PC-3 (cell line): Measurements from ENCODE around the gene PCSK9. TPM values are rescaled to one million over a fixed set of nuclear protein-coding genes. Genes with fewer than 3 reads are reported as not detected.

Experiments used
- ATAC-seq: fragments of 200-7000 bp; cut with Tn5 transposase; 2 replicates; pipeline ENCODE4 v1.9.1; 2020; ENCODE audit warnings: mild to moderate bottlenecking, moderate library complexity
- BruUV-seq: library from RNA; stranded (reverse); fragments of 400-500 nt; replicated peaks from 2 replicates; lab custom pipeline; 2021; lab: Mats Ljungman, UMichigan
- CTCF ChIA-PET: fragments of 300-600 bp; sonication (Branson Sonifier 250); formaldehyde crosslinking; loops from one replicate; lab custom pipeline; 2022; ENCODE audit warnings: antibody characterized with exemption; lab: Charles Lee
- POLR2A ChIA-PET: fragments of 300-600 bp; sonication (Branson Sonifier 250); formaldehyde crosslinking; loops from one replicate; lab custom pipeline; 2022; ENCODE audit warnings: antibody characterized with exemption; ENCODE audit not compliant: unreplicated experiment; lab: Charles Lee
- DNase-seq: peaks from one replicate; pipeline ENCODE4 v3.0.0-alpha.2; 2015
- H2AFZ ChIP-seq: fragments of 300-600 bp; sonication (generic); 2 replicates; pipeline ENCODE4 v1.6.0; 2016; ENCODE audit warnings: antibody characterized with exemption, low read length
- H3F3A ChIP-seq: fragments of 300-600 bp; sonication (generic); one replicate; pipeline ENCODE4 v1.6.0; 2017; ENCODE audit warnings: antibody characterized with exemption, low read length, control low read depth, mild to moderate bottlenecking; ENCODE audit not compliant: unreplicated experiment
- H3K27ac ChIP-seq: fragments of 300-600 bp; sonication (generic); 2 replicates; pipeline ENCODE4 v1.5.1; 2016; ENCODE audit warnings: mild to moderate bottlenecking, low read length
- H3K27me3 ChIP-seq: fragments of 300-600 bp; sonication (generic); 2 replicates; pipeline ENCODE4 v1.6.1; 2016; ENCODE audit warnings: low read length, mixed read lengths
- H3K36me3 ChIP-seq: fragments of 300-600 bp; sonication (generic); 2 replicates; pipeline ENCODE4 v1.6.1; 2016; ENCODE audit warnings: low read depth, mixed run types, low read length, mixed read lengths
- H3K4me1 ChIP-seq: fragments of 300-600 bp; sonication (generic); 2 replicates; pipeline ENCODE4 v1.5.1; 2016; ENCODE audit warnings: low read length; ENCODE audit not compliant: insufficient read depth
- H3K4me2 ChIP-seq: fragments of 300-600 bp; sonication (generic); 2 replicates; pipeline ENCODE4 v1.6.0; 2016; ENCODE audit warnings: low read length
- H3K4me3 ChIP-seq: fragments of 300-600 bp; sonication (generic); 2 replicates; pipeline ENCODE4 v1.5.1; 2016; ENCODE audit warnings: mild to moderate bottlenecking, low read length, mixed read lengths
- H3K79me2 ChIP-seq: fragments of 300-600 bp; sonication (generic); 2 replicates; pipeline ENCODE4 v1.6.1; 2017; ENCODE audit warnings: low read length, mixed read lengths
- H3K9ac ChIP-seq: fragments of 300-600 bp; sonication (generic); 2 replicates; pipeline ENCODE4 v1.6.0; 2016; ENCODE audit warnings: mild to moderate bottlenecking, low read length
- H3K9me2 ChIP-seq: fragments of 300-600 bp; sonication (generic); replicated peaks from 2 replicates; pipeline ENCODE4 v1.6.1; 2016; ENCODE audit warnings: mixed run types, low read length, mixed read lengths
- H3K9me3 ChIP-seq: fragments of 300-600 bp; sonication (generic); 2 replicates; pipeline ENCODE4 v1.6.1; 2016; ENCODE audit warnings: low read length, mixed read lengths
- H4K20me1 ChIP-seq: fragments of 300-600 bp; sonication (generic); 2 replicates; pipeline ENCODE4 v1.6.1; 2016; ENCODE audit warnings: low read length, mixed read lengths
- CTCF ChIP-seq: fragments of 300-600 bp; sonication (generic); conservative IDR thresholded peaks from 2 replicates; pipeline ENCODE4 v1.5.1; 2017; ENCODE audit warnings: antibody characterized with exemption, low read depth, mild to moderate bottlenecking, low read length
- EZH2 ChIP-seq: fragments of 300-600 bp; sonication (generic); IDR thresholded peaks from one replicate; pipeline ENCODE4 v1.6.1; 2017; ENCODE audit warnings: antibody characterized with exemption, mild to moderate bottlenecking, low read length; ENCODE audit not compliant: unreplicated experiment
- EZH2phosphoT487 ChIP-seq: fragments of 300-600 bp; sonication (generic); IDR thresholded peaks from 2 replicates; pipeline ENCODE4 v1.6.1; 2018; ENCODE audit warnings: mild to moderate bottlenecking, antibody characterized with exemption, low read length, borderline replicate concordance
- intact Hi-C: fragments of 100-400 bp; cut with micrococcal nuclease; formaldehyde crosslinking; loops from 2 replicates; pipeline ENCODE4 v1.9.0; 2023
- total RNA-seq: library from RNA; depleted of rRNA; stranded (reverse); fragments of >200 nt; gene quantifications from 2 replicates; pipeline ENCODE4 v1.2.3, GENCODE V29; 2014

Gene PCSK9
- total RNA-seq, 1 experiment from 2014 or later, result 6.8 TPM

- no TSS peak for BruUV-seq
- ATAC-seq (no peak), DNase-seq (no peak)
- H3K9me3 ChIP-seq, result no peaks in the 10 kb centered on the region
- H3K36me3 ChIP-seq, result peaks cover 43% of the 10 kb centered on the region
- intact Hi-C loops, result no loop called here
- H3K9ac ChIP-seq, result no peak overlapping the region
- H3K9me2 ChIP-seq, result no peaks in the 10 kb centered on the region
- no peak for TF ChIP-seq EZH2phosphoT487
- TF ChIP-seq CTCF, result no peak
- no peak for TF ChIP-seq EZH2
- no peaks in the 10 kb centered on the region for H3K4me1 ChIP-seq
- H2AFZ ChIP-seq, result no peak overlapping the region
- no peak overlapping the region for H3K4me2 ChIP-seq
- H3K27me3 ChIP-seq, result no peaks in the 10 kb centered on the region
- no peak overlapping the region for H3K4me3 ChIP-seq
- POLR2A ChIA-PET, result no interaction called here
- H3F3A ChIP-seq, result no peaks in the 10 kb centered on the region
- no peaks in the 10 kb centered on the region for H3K79me2 ChIP-seq
- no peak overlapping the region for H3K27ac ChIP-seq
- H4K20me1 ChIP-seq, result no peaks in the 10 kb centered on the region
- CTCF ChIA-PET, result no interaction called here
Observed at GRCh38 chr1:55069280-55069679, 29.9 kb downstream of the PCSK9 start.

GRCh38 chr1:55070293-55071164 is 31.2 kb downstream of the PCSK9 start:
- Histone ChIP-seq H3K9ac (no peak overlapping the region), H3K4me2 (no peak overlapping the region), H3K9me3 (no peaks in the 10 kb centered on the region), H3K27me3 (no peaks in the 10 kb centered on the region), H3K4me1 (no peaks in the 10 kb centered on the region), H3F3A (no peaks in the 10 kb centered on the region), H4K20me1 (no peaks in the 10 kb centered on the region), H3K27ac (no peak overlapping the region), H3K36me3 (peaks cover 53% of the 10 kb centered on the region), H3K4me3 (no peak overlapping the region), H3K79me2 (no peaks in the 10 kb centered on the region), H3K9me2 (no peaks in the 10 kb centered on the region), H2AFZ (no peak overlapping the region)
- intact Hi-C loops, result no loop called here
- DNase-seq (no peak), ATAC-seq (no peak)
- no peak for TF ChIP-seq EZH2
- no peak for TF ChIP-seq EZH2phosphoT487
- TF ChIP-seq CTCF, result no peak
- ChIA-PET POLR2A (no interaction called here), CTCF (no interaction called here)
- BruUV-seq, result no TSS peak

- intact Hi-C loops, result no loop called here
- Histone ChIP-seq H4K20me1 (no peaks in the 10 kb centered on the region), H3K4me1 (no peaks in the 10 kb centered on the region), H3F3A (no peaks in the 10 kb centered on the region), H2AFZ (no peak overlapping the region), H3K9me2 (no peaks in the 10 kb centered on the region), H3K9me3 (no peaks in the 10 kb centered on the region), H3K9ac (no peak overlapping the region), H3K79me2 (no peaks in the 10 kb centered on the region), H3K36me3 (peaks cover 60% of the 10 kb centered on the region), H3K27me3 (no peaks in the 10 kb centered on the region), H3K27ac (no peak overlapping the region), H3K4me2 (no peak overlapping the region), H3K4me3 (no peak overlapping the region)
- ChIA-PET CTCF (interaction anchor here (0.9 to 1.0 kb wide), 2 partner anchors 9 to 121 kb away, joined by 3 read pairs; no protein-coding TSS in a partner anchor), POLR2A (no interaction called here)
- BruUV-seq, result no TSS peak
- peak; percentile 74 for DNase-seq
- TF ChIP-seq EZH2 (no peak), EZH2phosphoT487 (no peak), CTCF (peak; percentile 74)
- peak; percentile 96 for ATAC-seq
Observed at GRCh38 chr1:55071477-55071876, 32.1 kb downstream of the PCSK9 start.
